K562 (cell line): Measurements from ENCODE around the gene SMG7.

Experiments used
- CAMTA2 ChIP-seq: fragments of 250-450 bp; sonication (Bioruptor Pico); conservative IDR thresholded peaks from 2 replicates; pipeline ENCODE4 v1.5.1; 2022
- RB1 ChIP-seq: fragments of 450-650 bp; IDR thresholded peaks from 2 replicates; pipeline ENCODE4 v1.6.1; 2017; ENCODE audit warnings: low read depth, mild to moderate bottlenecking
- TAF1 ChIP-seq: IDR thresholded peaks from 2 replicates; pipeline ENCODE4 v1.6.1; 2011; ENCODE audit warnings: mild to moderate bottlenecking, low read length, moderate library complexity; ENCODE audit not compliant: insufficient read depth, control insufficient read depth, severe bottlenecking; ENCODE audit errors: extremely low read depth
- ZNF644 ChIP-seq: fragments of 200-800 bp; sonication (Bioruptor generic); IDR thresholded peaks from 2 replicates; pipeline ENCODE4 v1.6.1; 2016; ENCODE audit warnings: low read depth, missing genetic modification characterization, missing compliant biosample characterization
- TF ChIP-seq, protein P1 (sequence below): fragments of 250-450 bp; sonication (Bioruptor Pico); IDR thresholded peaks from 2 replicates; pipeline ENCODE4 v1.5.1; 2021; ENCODE audit warnings: mild to moderate bottlenecking

DNA sequence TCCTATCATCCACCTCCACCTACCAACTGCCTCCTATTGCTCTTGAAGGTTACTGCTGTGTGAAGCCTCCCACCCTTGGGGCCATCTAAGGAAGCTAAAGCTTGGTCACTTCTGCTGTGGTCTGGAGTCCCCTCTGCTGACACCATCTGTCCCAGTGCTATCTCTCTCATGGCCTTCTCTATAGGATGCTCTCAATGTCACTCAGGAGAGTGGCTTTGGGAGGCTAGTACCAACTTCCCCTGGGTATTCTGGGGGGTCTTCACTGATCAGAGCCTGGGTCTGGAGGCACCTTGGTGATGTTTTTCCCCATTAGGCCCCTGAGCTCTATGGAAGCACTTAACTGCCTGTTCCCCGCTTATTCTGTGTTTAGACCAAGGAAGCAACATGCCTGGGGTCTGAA is 130.2 kb downstream of the SMG7 start:
- TF ChIP-seq RB1 (no peak), ZNF644 (tag) (no peak), CAMTA2 (CRISPR knock-in tag) (no peak), TAF1 (no peak)
- TF ChIP-seq, protein P1, sequence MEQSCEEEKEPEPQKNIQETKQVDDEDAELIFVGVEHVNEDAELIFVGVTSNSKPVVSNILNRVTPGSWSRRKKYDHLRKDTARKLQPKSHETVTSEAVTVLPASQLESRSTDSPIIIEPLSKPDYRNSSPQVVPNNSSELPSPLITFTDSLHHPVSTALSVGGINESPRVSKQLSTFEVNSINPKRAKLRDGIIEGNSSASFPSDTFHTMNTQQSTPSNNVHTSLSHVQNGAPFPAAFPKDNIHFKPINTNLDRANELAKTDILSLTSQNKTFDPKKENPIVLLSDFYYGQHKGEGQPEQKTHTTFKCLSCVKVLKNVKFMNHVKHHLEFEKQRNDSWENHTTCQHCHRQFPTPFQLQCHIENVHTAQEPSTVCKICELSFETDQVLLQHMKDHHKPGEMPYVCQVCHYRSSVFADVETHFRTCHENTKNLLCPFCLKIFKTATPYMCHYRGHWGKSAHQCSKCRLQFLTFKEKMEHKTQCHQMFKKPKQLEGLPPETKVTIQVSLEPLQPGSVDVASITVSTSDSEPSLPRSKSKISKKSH (CRISPR knock-in tag), result no peak
